Fibroblast of gingiva (primary cell): ENCODE results near the gene RPL10.

ENCODE experiments used
- DNase-seq: peaks from one replicate; pipeline ENCODE4 v3.0.0-alpha.2; 2011; ENCODE audit warnings: low read depth

Gene RPL10

GRCh38 chrX:154401045-154401799, 3.0 kb downstream of the RPL10 start:
- peak; percentile 35 for DNase-seq

GRCh38 chrX:154401918-154402621, 3.9 kb downstream of the RPL10 start:
- peak; percentile 24 for DNase-seq

- no peak for DNase-seq
Measured at GRCh38 chrX:154402622-154403127, 4.5 kb downstream of the RPL10 start.

GRCh38 chrX:154403192-154403591, 5.0 kb downstream of the RPL10 start:
- no peak for DNase-seq

GRCh38 chrX:154403858-154404257, 5.7 kb downstream of the RPL10 start:
- DNase-seq, result no peak

GRCh38 chrX:154404625-154405192, 6.5 kb downstream of the RPL10 start:
- no peak for DNase-seq

- no peak for DNase-seq
Measured at GRCh38 chrX:154408659-154409221, 10.6 kb downstream of the RPL10 start.

GRCh38 chrX:154409222-154409871, 11.2 kb downstream of the RPL10 start, which contains the start of gene DNASE1L1:
DNASE1L1 (minus strand) TSS chrX:154409254; CDS start chrX:154405568, 3,686 bp downstream.
- peak; percentile 85 for DNase-seq

GRCh38 chrX:154411981-154412340, 13.8 kb downstream of the RPL10 start:
- DNase-seq, result peak; percentile 35

- no peak for DNase-seq
Measured at GRCh38 chrX:154412468-154412867, 14.3 kb downstream of the RPL10 start.

GRCh38 chrX:154413142-154413541, 15.0 kb downstream of the RPL10 start:
- no peak for DNase-seq

GRCh38 chrX:154417157-154417556, 19.0 kb downstream of the RPL10 start:
- no peak for DNase-seq

GRCh38 chrX:154419189-154419588, 21.0 kb downstream of the RPL10 start:
- DNase-seq, result no peak

- DNase-seq, result no peak
Measured at GRCh38 chrX:154419688-154420401, 21.7 kb downstream of the RPL10 start.

- DNase-seq, result no peak
Measured at GRCh38 chrX:154420402-154420756, 22.2 kb downstream of the RPL10 start.

GRCh38 chrX:154426916-154427770, 29.0 kb downstream of the RPL10 start:
- DNase-seq, result no peak

- peak; percentile 94 for DNase-seq
Measured at GRCh38 chrX:154428176-154429171, 30.3 kb downstream of the RPL10 start, which contains the start of gene ATP6AP1. ATP6AP1 (plus strand) TSS chrX:154428677; CDS start chrX:154428693, 16 bp downstream.

GRCh38 chrX:154429711-154430110, 31.5 kb downstream of the RPL10 start:
- no peak for DNase-seq

GRCh38 chrX:154430479-154430878, 32.3 kb downstream of the RPL10 start:
- no peak for DNase-seq
